Suprapubic skin (tissue), 4 donors: Measurements from ENCODE around the gene ZDHHC17. TPM values are rescaled to one million over a fixed set of nuclear protein-coding genes. Genes with fewer than 3 reads are reported as not detected.

ENCODE experiments used
- DNase-seq, 2 donors: peaks; one replicate each; pipeline ENCODE4 v3.0.0-alpha.2; 2019; ENCODE audit warnings: low spot score in 2 of 2
- H3K27ac ChIP-seq: fragments of 200-600 bp; sonication (generic); one replicate; pipeline ENCODE4 v1.5.1; 2019
- H3K27me3 ChIP-seq: fragments of 200-600 bp; sonication (generic); one replicate; pipeline ENCODE4 v1.5.1; 2019
- H3K36me3 ChIP-seq: fragments of 200-600 bp; sonication (generic); one replicate; pipeline ENCODE4 v1.5.1; 2019
- H3K4me1 ChIP-seq: fragments of 200-600 bp; sonication (generic); one replicate; pipeline ENCODE4 v1.5.1; 2019
- H3K4me3 ChIP-seq: fragments of 200-600 bp; sonication (generic); one replicate; pipeline ENCODE4 v1.5.1; 2019; ENCODE audit warnings: mild to moderate bottlenecking
- H3K9me3 ChIP-seq: fragments of 200-600 bp; sonication (generic); one replicate; pipeline ENCODE4 v1.5.1; 2019
- CTCF ChIP-seq, 2 donors: fragments of 200-600 bp in 1 of 2; fragments of 450-650 bp in 1 of 2; sonication (generic) in 1 of 2; IDR thresholded peaks; one replicate each; pipeline ENCODE4 v1.5.1; 2016 to 2019; ENCODE audit warnings: antibody characterized with exemption in 2 of 2, mild to moderate bottlenecking in 1 of 2, moderate library complexity in 1 of 2
- EP300 ChIP-seq: sonication (generic); formaldehyde crosslinking; IDR thresholded peaks from one replicate; pipeline ENCODE4 v1.6.1; 2017; ENCODE audit warnings: antibody characterized with exemption
- POLR2A ChIP-seq, 2 donors: fragments of 450-650 bp; IDR thresholded peaks; one replicate each; pipeline ENCODE4 v1.6.1; 2017; ENCODE audit warnings: antibody characterized with exemption in 2 of 2, mild to moderate bottlenecking in 2 of 2, moderate library complexity in 2 of 2
- POLR2AphosphoS5 ChIP-seq, 3 donors: sonication (generic); formaldehyde crosslinking; IDR thresholded peaks; one replicate each; pipeline ENCODE4 v1.6.1; 2017; ENCODE audit warnings: antibody characterized with exemption in 3 of 3
- WGBS: methylation state at CpG from one replicate; pipeline ENCODE4 v1.1.5; 2018; 5-methylcytosine and 5-hydroxymethylcytosine counted together
- total RNA-seq, 4 donors: library from RNA; depleted of rRNA; stranded (reverse); fragments of >200 nt; gene quantifications; one replicate each; pipeline ENCODE4 v1.1.0, GENCODE V29; 2016

Gene ZDHHC17
- 10 to 100 TPM; 10.5 to 54.8 (median 19.9) TPM for total RNA-seq

GRCh38 chr12:76763746-76764675 is at the start of gene ZDHHC17:
Gene ZDHHC17 (plus strand): TSS chr12:76764115. CDS start chr12:76764237, 122 bp downstream.
- no peaks in the 10 kb centered on the region for H3K27me3 ChIP-seq
- TF ChIP-seq CTCF (IDR thresholded peaks at IDR 0.05) (no peak), POLR2A (IDR thresholded peaks at IDR 0.05) (peak in 1 of 2 donors; percentile 15), EP300 (no peak), POLR2AphosphoS5 (IDR thresholded peaks at IDR 0.05) (peak in 2 of 3 donors; percentile 33 to 84)
- peak within 1 kb of the TSS; percentile 71 for H3K4me3 ChIP-seq
- peaks cover 21% of the 10 kb centered on the region for H3K4me1 ChIP-seq
- under 1% methylated on average over 33 of the region's 93 CpGs for WGBS
- H3K27ac ChIP-seq = peak within 1 kb of the TSS; percentile 95
- H3K36me3 ChIP-seq = no peaks in the 10 kb centered on the region
- H3K9me3 ChIP-seq = no peaks in the 10 kb centered on the region
- DNase-seq = peak; percentile 91 to 95

- no peak for DNase-seq
- no peak for TF ChIP-seq EP300
- no peak for TF ChIP-seq CTCF (IDR thresholded peaks at IDR 0.05)
- no peak for TF ChIP-seq POLR2A (IDR thresholded peaks at IDR 0.05)
- no peak for TF ChIP-seq POLR2AphosphoS5 (IDR thresholded peaks at IDR 0.05)
Measured at GRCh38 chr12:76714415-76714814, 49.5 kb upstream of the ZDHHC17 start.

DNA sequence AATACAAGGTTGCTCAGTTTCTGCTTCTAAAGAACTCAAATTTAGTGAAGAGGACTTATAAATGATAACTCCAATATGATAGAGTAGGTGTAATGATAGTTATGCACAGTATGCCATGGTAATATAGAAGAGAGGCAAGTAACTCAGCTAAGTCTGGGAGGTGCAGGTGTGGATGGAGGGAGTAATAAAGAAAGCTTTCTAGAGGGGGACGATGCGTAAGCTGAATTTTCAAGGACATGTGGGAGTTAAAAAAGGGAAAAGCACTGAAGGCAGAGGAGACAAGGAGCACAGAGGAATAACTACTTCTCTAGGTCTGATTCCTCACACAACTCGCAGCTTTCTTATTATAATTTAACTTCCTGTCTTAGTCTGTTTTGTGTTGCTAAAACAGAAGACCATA is 49.1 kb upstream of the ZDHHC17 start:
- no peaks in the 10 kb centered on the region for H3K27me3 ChIP-seq
- no peak for DNase-seq
- H3K36me3 ChIP-seq = no peaks in the 10 kb centered on the region
- H3K9me3 ChIP-seq = no peaks in the 10 kb centered on the region
- TF ChIP-seq POLR2A (IDR thresholded peaks at IDR 0.05) (no peak), EP300 (no peak), POLR2AphosphoS5 (IDR thresholded peaks at IDR 0.05) (no peak), CTCF (IDR thresholded peaks at IDR 0.05) (no peak)
- H3K4me1 ChIP-seq = no peaks in the 10 kb centered on the region
- H3K27ac ChIP-seq = no peak overlapping the region
- 88% methylated on average over 3 of the region's 3 CpGs for WGBS
- H3K4me3 ChIP-seq = no peak overlapping the region

More at GRCh38 chr12:76714415-76714814, 49.5 kb upstream of the ZDHHC17 start:
- H3K36me3 ChIP-seq = no peaks in the 10 kb centered on the region
- H3K4me1 ChIP-seq = no peaks in the 10 kb centered on the region
- H3K9me3 ChIP-seq = no peaks in the 10 kb centered on the region
- no peak overlapping the region for H3K4me3 ChIP-seq
- 93% methylated on average over 1 of the region's 1 CpG for WGBS
- no peaks in the 10 kb centered on the region for H3K27me3 ChIP-seq
- H3K27ac ChIP-seq = no peak overlapping the region

GRCh38 chr12:76715332-76715731 is 48.6 kb upstream of the ZDHHC17 start:
- Histone ChIP-seq H3K4me3 (no peak overlapping the region), H3K27ac (no peak overlapping the region), H3K9me3 (no peaks in the 10 kb centered on the region), H3K4me1 (no peaks in the 10 kb centered on the region), H3K36me3 (no peaks in the 10 kb centered on the region), H3K27me3 (no peaks in the 10 kb centered on the region)
- 92% methylated on average over 3 of the region's 3 CpGs for WGBS
- no peak for DNase-seq
- TF ChIP-seq POLR2A (IDR thresholded peaks at IDR 0.05) = no peak
- no peak for TF ChIP-seq POLR2AphosphoS5 (IDR thresholded peaks at IDR 0.05)
- no peak for TF ChIP-seq EP300

DNA sequence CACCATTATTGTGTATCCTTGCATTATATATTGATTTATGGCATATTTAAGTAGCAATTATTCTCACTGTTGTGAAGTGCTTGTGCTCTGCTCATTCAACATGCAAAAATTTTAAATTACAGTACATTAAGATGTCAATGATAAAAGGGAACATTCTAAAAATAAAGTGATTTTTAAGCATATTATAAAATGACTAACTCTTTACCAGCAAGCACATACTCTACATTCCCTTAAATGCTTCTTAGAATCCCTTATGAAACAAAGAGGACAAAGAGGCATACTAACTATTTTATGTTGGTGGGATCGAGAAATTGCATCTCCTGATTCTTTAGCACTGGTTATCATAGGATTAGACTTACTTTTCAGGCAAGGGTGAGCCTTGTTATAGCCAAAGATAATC is 46.6 kb upstream of the ZDHHC17 start:
- no peaks in the 10 kb centered on the region for H3K9me3 ChIP-seq
- no peak overlapping the region for H3K27ac ChIP-seq
- no peak for DNase-seq
- H3K4me3 ChIP-seq = no peak overlapping the region
- WGBS = 90% methylated on average over 1 of the region's 1 CpG
- no peaks in the 10 kb centered on the region for H3K36me3 ChIP-seq
- H3K4me1 ChIP-seq = no peaks in the 10 kb centered on the region
- TF ChIP-seq EP300 (no peak), POLR2AphosphoS5 (IDR thresholded peaks at IDR 0.05) (no peak), CTCF (IDR thresholded peaks at IDR 0.05) (no peak), POLR2A (IDR thresholded peaks at IDR 0.05) (no peak)
- H3K27me3 ChIP-seq = no peaks in the 10 kb centered on the region
